Endothelial cell of umbilical vein (primary cell): ENCODE measurements around the gene GALNT2. TPM values are rescaled to one million over a fixed set of nuclear protein-coding genes. Genes with fewer than 3 reads are reported as not detected.

Experiments
- BruUV-seq: library from RNA; stranded (reverse); fragments of 400-500 nt; replicated peaks from 2 replicates; lab custom pipeline; 2021; lab: Mats Ljungman, UMichigan
- CTCF ChIA-PET: fragments of 300-600, 350-600 bp; sonication (Branson Sonifier 250); formaldehyde crosslinking; loops from one replicate; lab custom pipeline; 2021; ENCODE audit warnings: antibody characterized with exemption, inconsistent platforms; lab: Charles Lee
- POLR2A ChIA-PET: fragments of 300-600, 350-600 bp; sonication (Branson Sonifier 250); formaldehyde crosslinking; loops from one replicate; lab custom pipeline; 2021; ENCODE audit warnings: antibody characterized with exemption, inconsistent platforms; lab: Charles Lee
- DNase-seq: peaks from one replicate; pipeline ENCODE4 v3.0.0-alpha.2; 2011; ENCODE audit warnings: low read depth, low spot score
- FAIRE-seq: peaks from 2 replicates; lab custom pipeline; 2011; peaks lifted over from hg19 to GRCh38; lab: Jason Lieb, UNC
- H2AFZ ChIP-seq: 2 replicates; pipeline ENCODE4 v1.6.0; 2012; ENCODE audit warnings: low read depth, low read length, control low read depth, inconsistent platforms
- H3K27ac ChIP-seq: 2 replicates; pipeline ENCODE4 v1.5.1; 2011; ENCODE audit warnings: low read depth, mild to moderate bottlenecking, control low read depth, low read length, moderate library complexity; ENCODE audit not compliant: insufficient read depth
- H3K27me3 ChIP-seq, 2 experiments: 2 replicates each; pipeline versions ENCODE4 v1.6.0 to v1.6.1; 2011; ENCODE audit warnings: low read length in 2 of 2, mixed read lengths in 1 of 2; ENCODE audit not compliant: control insufficient read depth in 2 of 2, insufficient read depth in 2 of 2
- H3K36me3 ChIP-seq, 2 experiments: 2 replicates in 1 of 2; 3 replicates in 1 of 2; pipeline ENCODE4 v1.5.1; 2011; ENCODE audit warnings: low read length in 2 of 2, mild to moderate bottlenecking in 1 of 2, moderate library complexity in 1 of 2; ENCODE audit not compliant: control insufficient read depth in 2 of 2, insufficient read depth in 2 of 2; ENCODE audit errors: extremely low read depth in 1 of 2
- H3K4me1 ChIP-seq: 3 replicates; pipeline ENCODE4 v1.5.1; 2011; ENCODE audit warnings: mild to moderate bottlenecking, low read length; ENCODE audit not compliant: control insufficient read depth, insufficient read depth; ENCODE audit errors: extremely low read depth
- H3K4me2 ChIP-seq: 2 replicates; pipeline ENCODE4 v1.6.1; 2011; ENCODE audit warnings: low read length, control low read depth, mixed read lengths; ENCODE audit not compliant: insufficient read depth
- H3K4me3 ChIP-seq, 3 experiments: fragments of 200-600 bp in 1 of 3; sonication (generic), shearing (Covaris generic) in 1 of 3; replicated peaks in 1 of 3; 2 replicates each; pipeline ENCODE4 v1.5.1; 2011 to 2016; ENCODE audit warnings: control low read depth in 3 of 3, low read length in 3 of 3, mild to moderate bottlenecking in 2 of 3, inconsistent platforms in 1 of 3, low read depth in 1 of 3, moderate library complexity in 1 of 3; ENCODE audit not compliant: insufficient read depth in 1 of 3
- H3K79me2 ChIP-seq: 2 replicates; pipeline ENCODE4 v1.6.0; 2012; ENCODE audit warnings: low read length, inconsistent platforms; ENCODE audit not compliant: control insufficient read depth, insufficient read depth
- H3K9ac ChIP-seq: replicated peaks from 2 replicates; pipeline ENCODE3; 2011; ENCODE audit warnings: low read length, control low read depth; ENCODE audit not compliant: insufficient read depth; ENCODE audit errors: extremely low read depth
- H3K9me1 ChIP-seq: replicated peaks from 3 replicates; pipeline ENCODE4 v1.6.0; 2011; ENCODE audit warnings: mild to moderate bottlenecking, low read length; ENCODE audit not compliant: control insufficient read depth, insufficient read depth; ENCODE audit errors: extremely low read depth
- H3K9me3 ChIP-seq: replicated peaks from 2 replicates; pipeline ENCODE4 v1.5.1; 2012; ENCODE audit warnings: low read length, inconsistent platforms; ENCODE audit not compliant: control insufficient read depth, insufficient read depth
- H4K20me1 ChIP-seq: replicated peaks from 2 replicates; pipeline ENCODE3; 2011; ENCODE audit warnings: mild to moderate bottlenecking, low read length; ENCODE audit not compliant: control insufficient read depth, insufficient read depth; ENCODE audit errors: extremely low read depth
- EZH2 ChIP-seq: IDR thresholded peaks from 2 replicates; pipeline ENCODE4 v1.6.1; 2012; ENCODE audit warnings: borderline replicate concordance, low read depth, mild to moderate bottlenecking, moderate library complexity, low read length, inconsistent platforms; ENCODE audit not compliant: severe bottlenecking
- MAX ChIP-seq: IDR thresholded peaks from 2 replicates; pipeline ENCODE4 v1.6.1; 2011; ENCODE audit not compliant: insufficient read depth, insufficient read length
- MYC ChIP-seq: IDR thresholded peaks from one replicate; pipeline ENCODE4 v1.6.1; 2011; ENCODE audit warnings: mild to moderate bottlenecking, low read depth, low read length
- POLR2A ChIP-seq: IDR thresholded peaks from 2 replicates; pipeline ENCODE4 v1.6.1; 2012; ENCODE audit warnings: low read depth, mild to moderate bottlenecking, control low read depth, low read length
- POLR2AphosphoS5 ChIP-seq: IDR thresholded peaks from 2 replicates; pipeline ENCODE4 v1.6.1; 2012; ENCODE audit warnings: low read depth, mild to moderate bottlenecking, control low read depth, low read length, moderate library complexity; ENCODE audit not compliant: insufficient read depth
- dilution Hi-C: fragments of 300-500 bp; cut with MboI; formaldehyde crosslinking; loops from one replicate; pipeline ENCODE4 v1.15.0; 2019; ENCODE audit warnings: low sequenced_read_pairs; ENCODE audit not compliant: extremely low pct_ligation_motif_present
- intact Hi-C: fragments of 100-400 bp; cut with micrococcal nuclease; formaldehyde crosslinking; loops from one replicate; pipeline ENCODE4 v1.10.0; 2022
- polyA plus RNA-seq, 4 experiments: library from polyadenylated mRNA; depleted of rRNA in 3 of 4; stranded (reverse) in 3 of 4; unstranded in 1 of 4; fragments of >200 nt; gene quantifications; 2 replicates each; pipeline versions ENCODE4 v1.2.1 to v1.2.3, GENCODE V29; 2011 to 2012; ENCODE audit warnings: missing spikeins in 1 of 4
- total RNA-seq: library from RNA; stranded (reverse); gene quantifications from 2 replicates; pipeline ENCODE4 v1.2.3, GENCODE V29; 2021

GALNT2 gene
- total and polyA plus RNA-seq, 2 donors (not counting 3 experiments of a cell fraction or from before 2014, with no cell fraction given), result 56.3 to 77.5 TPM

GRCh38 chr1:230119340-230119739 is 52.3 kb downstream of the GALNT2 start:
- Histone ChIP-seq H3K27ac (no peak overlapping the region), H3K9ac (no peak overlapping the region), H3K79me2 (peaks cover 8% of the 10 kb centered on the region), H3K9me3 (no peaks in the 10 kb centered on the region), H3K4me3 (no peak overlapping the region), H3K27me3 (no peaks in the 10 kb centered on the region), H3K4me1 (no peaks in the 10 kb centered on the region), H3K4me2 (no peak overlapping the region), H3K36me3 (no peaks in the 10 kb centered on the region), H3K9me1 (no peaks in the 10 kb centered on the region), H4K20me1 (peaks cover 3% of the 10 kb centered on the region), H2AFZ (no peak overlapping the region)
- intact Hi-C loops, result no loop called here
- TF ChIP-seq MAX (no peak), POLR2AphosphoS5 (no peak), EZH2 (no peak)
- no TSS peak for BruUV-seq
- dilution Hi-C loops, result no loop called here
- FAIRE-seq, result no peak
- DNase-seq, result no peak
- POLR2A ChIA-PET, result no interaction called here
- CTCF ChIA-PET, result interaction anchor here (1.0 to 2.5 kb wide), 3 partner anchors 15 to 96 kb away, joined by 3 to 10 read pairs (median 6); no protein-coding TSS in a partner anchor

- no peak for FAIRE-seq
- intact Hi-C loops, result no loop called here
- dilution Hi-C loops, result no loop called here
Observed at GRCh38 chr1:230120289-230120920, 53.4 kb downstream of the GALNT2 start.

More at GRCh38 chr1:230120289-230120920, 53.4 kb downstream of the GALNT2 start:
- CTCF ChIA-PET, result interaction anchor here (0.5 to 2.5 kb wide), 7 partner anchors 8 to 1261 kb away, joined by 3 to 10 read pairs (median 4); no protein-coding TSS in a partner anchor
- Histone ChIP-seq H3K9me1 (no peaks in the 10 kb centered on the region), H4K20me1 (peaks cover 3% of the 10 kb centered on the region), H3K4me3 (no peak overlapping the region), H3K27ac (no peak overlapping the region), H2AFZ (no peak overlapping the region), H3K9ac (no peak overlapping the region), H3K4me2 (no peak overlapping the region), H3K4me1 (no peaks in the 10 kb centered on the region), H3K27me3 (no peaks in the 10 kb centered on the region), H3K36me3 (no peaks in the 10 kb centered on the region), H3K9me3 (no peaks in the 10 kb centered on the region), H3K79me2 (peaks cover 8% of the 10 kb centered on the region)
- BruUV-seq, result no TSS peak
- DNase-seq, result no peak
- TF ChIP-seq MYC (no peak), MAX (no peak), POLR2AphosphoS5 (no peak), POLR2A (no peak)
- POLR2A ChIA-PET, result no interaction called here
